MM.1S (cell line): ENCODE data around the gene ADAMTS17.

Experiments used
- CTCF ChIP-seq: fragments of 300-600 bp; sonication (generic); IDR thresholded peaks from 2 replicates; pipeline ENCODE4 v1.5.1; 2016; ENCODE audit warnings: antibody characterized with exemption, low read length, mixed read lengths
- EZH2 ChIP-seq: fragments of 300-600 bp; sonication (generic); optimal IDR thresholded peaks from 2 replicates; pipeline ENCODE3; 2017; ENCODE audit warnings: low read depth, mild to moderate bottlenecking, antibody characterized with exemption, low read length, mixed read lengths
- EZH2phosphoT487 ChIP-seq: fragments of 300-600 bp; sonication (generic); IDR thresholded peaks from 2 replicates; pipeline ENCODE4 v1.6.1; 2018; ENCODE audit warnings: antibody characterized with exemption, low read length

- TF ChIP-seq CTCF (no peak), EZH2phosphoT487 (no peak), EZH2 (no peak)
These were observed 398.3 kb downstream of the ADAMTS17 start for GRCh38 chr15:99943466-99943865.
